ENCODE measurements around the gene TFIP11. TPM values are rescaled to one million over a fixed set of nuclear protein-coding genes. Genes with fewer than 3 reads are reported as not detected.

TFIP11 gene
- total and polyA plus RNA-seq, 2 donors (not counting 1 experiment from before 2014, with no cell fraction given): 33.5 to 82.8 TPM

- Mint-ChIP-seq H3K4me1 (peaks cover 44% of the 10 kb centered on the region), H3K4me3 (peak overlapping the region; percentile 73), H3K27ac (peak overlapping the region; percentile 94), H3K27me3 (no peaks in the 10 kb centered on the region), H3K9me3 (ENCODE audit: insufficient read depth) (no peaks in the 10 kb centered on the region)
- WGBS (ENCODE audit: insufficient coverage): 7% methylated on average over 3 of the region's 3 CpGs
- Histone ChIP-seq H3K4me1 (ENCODE audit: control insufficient read depth in 2 of 2, insufficient read depth in 2 of 2, low read length in 2 of 2) (peaks cover 32 to 44% of the 10 kb centered on the region in 2 donors), H3K9me3 (ENCODE audit: control extremely low read depth in 1 of 3, control insufficient read depth in 2 of 3, insufficient read depth in 1 of 3, low read length in 2 of 3) (peaks cover 0 to 3% (median 0%) of the 10 kb centered on the region in 3 donors), H4K20me1 (ENCODE audit: control insufficient read depth, insufficient read depth, low read length, poor library complexity, severe bottlenecking) (no peaks in the 10 kb centered on the region), H3K27me3 (replicated peaks in 1 of 4; ENCODE audit: control extremely low read depth in 1 of 4, control insufficient read depth in 3 of 4, insufficient read depth in 4 of 4, low read length in 3 of 4) (no peaks in the 10 kb centered on the region), H3K27ac (ENCODE audit: low read length in 2 of 2) (peak overlapping the region; percentile 81 to 90), H3K4me3 (ENCODE audit: control extremely low read depth in 1 of 5, extremely low read depth in 1 of 5, insufficient read depth in 1 of 5, low read depth in 2 of 5, low read length in 4 of 5) (peak overlapping the region in 4 of 5 experiments; percentile 7 to 63 (median 34)), H3K4me2 (replicated peaks; ENCODE audit: low read depth, low read length, poor library complexity, severe bottlenecking) (peak overlapping the region; percentile 72), H3K79me2 (ENCODE audit: control insufficient read depth, insufficient read depth, low read length) (no peaks in the 10 kb centered on the region), H3K36me3 (replicated peaks in 1 of 2; ENCODE audit: control extremely low read depth in 1 of 2, control insufficient read depth in 1 of 2, extremely low read depth in 1 of 2, insufficient read depth in 2 of 2, low read length in 1 of 2) (peaks cover 0 to 27% of the 10 kb centered on the region in 2 experiments), H3K9ac (ENCODE audit: low read length) (peak overlapping the region; percentile 54), H2AFZ (ENCODE audit: insufficient read depth, low read depth, low read length, poor library complexity, severe bottlenecking) (peak overlapping the region; percentile 77)
- ATAC-seq (ENCODE audit: low read depth): peak; percentile 82
- DNase-seq: no peak
- no peak for TF ChIP-seq EZH2 (IDR thresholded peaks at IDR 0.05; ENCODE audit: borderline replicate concordance, insufficient read depth, low read depth, low read length, poor library complexity, severe bottlenecking)
- TF ChIP-seq CTCF (IDR thresholded peaks at IDR 0.05): no peak
- CTCF ChIA-PET: interaction anchor here (1.4 to 3.3 kb wide), 3 partner anchors 23 to 109 kb away, joined by 4 to 13 read pairs (median 7); partner anchors contain the start of gene TFIP11
- POLR2A ChIA-PET: interaction anchor here (0.6 to 1.9 kb wide), 4 partner anchors 11 to 67 kb away, joined by 3 to 10 read pairs (median 6); partner anchors contain the start of genes HPS4, SRRD and TFIP11
- intact Hi-C loops (cut with micrococcal nuclease): loop anchor here (1.0 to 5.0 kb wide), 3 partner anchors 22 to 57 kb away; partner anchors contain the start of gene TPST2
These were observed 23.3 kb upstream of the TFIP11 start for GRCh38 chr22:26535603-26535908.

Measured in B cell (primary cell).